Esophagus squamous epithelium (tissue), 5 donors: ENCODE data around the gene PIBF1. TPM values are rescaled to one million over a fixed set of nuclear protein-coding genes. Genes with fewer than 3 reads are reported as not detected.

ENCODE experiments used
- DNase-seq: peaks from one replicate; lab custom pipeline; 2025; lab: John Stamatoyannopoulos, UW
- H3K27ac ChIP-seq, 4 donors: fragments of 200-600 bp; sonication (generic); one replicate each; pipeline ENCODE4 v1.5.1; 2016 to 2019; ENCODE audit warnings: mild to moderate bottlenecking in 1 of 4
- H3K27me3 ChIP-seq, 4 donors: fragments of 200-600 bp; sonication (generic); 1 replicate in 3 of 4; 2 replicates in 1 of 4; pipeline versions ENCODE4 v1.5.1 to v1.6.0; 2017 to 2021; ENCODE audit warnings: antibody characterized with exemption in 1 of 4
- H3K36me3 ChIP-seq, 3 donors: fragments of 200-600 bp; sonication (generic); one replicate each; pipeline ENCODE4 v1.5.1; 2016 to 2019
- H3K4me1 ChIP-seq, 3 donors: fragments of 200-600 bp; sonication (generic); one replicate each; pipeline ENCODE4 v1.5.1; 2017 to 2019
- H3K4me3 ChIP-seq, 4 donors: fragments of 200-600 bp; sonication (generic); 1 replicate in 3 of 4; 2 replicates in 1 of 4; pipeline ENCODE4 v1.5.1; 2016 to 2019; ENCODE audit warnings: mild to moderate bottlenecking in 2 of 4, moderate library complexity in 1 of 4
- H3K9me3 ChIP-seq, 3 donors: fragments of 200-600 bp; sonication (generic); one replicate each; pipeline ENCODE4 v1.5.1; 2016 to 2019
- POLR2A ChIP-seq, 4 donors: fragments of 450-650 bp; IDR thresholded peaks; one replicate each; pipeline ENCODE4 v1.6.1; 2017; ENCODE audit warnings: antibody characterized with exemption in 4 of 4, mild to moderate bottlenecking in 4 of 4, moderate library complexity in 3 of 4
- WGBS, 2 donors: methylation state at CpG; one replicate each; pipeline ENCODE4 v1.1.5; 2018; 5-methylcytosine and 5-hydroxymethylcytosine counted together
- intact Hi-C: fragments of 100-400 bp; cut with DNase I; formaldehyde crosslinking; loops from one replicate; pipeline ENCODE4 v1.15.0; 2022
- total RNA-seq, 4 donors: library from RNA; depleted of rRNA; stranded (reverse); fragments of >200 nt; gene quantifications; one replicate each; pipeline ENCODE4 v1.1.0, GENCODE V29; 2016
- TF ChIP-seq, protein P1 (sequence below), 6 experiments: fragments of 450-650 bp in 4 of 6; fragments of 200-600 bp in 2 of 6; sonication (generic) in 2 of 6; IDR thresholded peaks; one replicate each; pipeline ENCODE4 v1.5.1; 2016 to 2019; ENCODE audit warnings: antibody characterized with exemption in 6 of 6, mild to moderate bottlenecking in 4 of 6, moderate library complexity in 4 of 6
- donor health status: DM: yes; HTN: yes; CAD: no.

The PIBF1 gene
- total RNA-seq, 4 donors from 2014 or later: 10.6 to 18.7 (median 11.9) TPM

DNA sequence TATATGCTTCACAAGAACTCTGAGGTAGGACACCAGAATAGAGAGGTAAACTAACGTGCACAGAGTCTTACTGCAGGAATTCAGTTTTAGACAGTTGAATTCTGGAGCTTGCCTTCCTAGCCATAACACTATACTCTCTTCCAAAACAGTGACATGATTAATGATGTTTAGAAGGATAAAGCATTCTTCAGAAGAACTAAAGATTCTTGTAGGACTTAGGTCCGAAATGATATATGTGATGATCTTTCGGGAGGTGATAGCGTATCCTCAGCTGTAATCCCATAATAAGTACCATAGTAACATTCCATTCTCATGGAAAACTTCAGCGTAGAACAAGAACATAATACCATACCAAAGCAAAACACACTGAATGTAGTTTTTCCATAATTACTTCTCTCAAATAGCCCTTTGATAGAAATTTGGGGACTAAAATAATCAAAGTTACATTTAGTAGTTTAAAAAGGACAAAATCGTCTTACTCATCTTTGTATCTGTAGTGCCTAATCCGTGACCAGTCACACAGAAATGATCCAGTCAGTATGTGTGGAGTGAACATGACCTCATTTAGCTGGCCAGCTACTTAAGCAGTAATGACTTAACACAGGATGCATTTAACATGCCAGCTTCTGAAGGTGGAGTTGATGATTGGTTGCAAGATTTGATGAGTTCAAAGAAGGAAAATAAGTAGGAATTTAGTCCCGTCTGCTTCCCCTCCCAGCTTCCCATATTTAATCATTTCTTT is 38.4 kb downstream of the PIBF1 start:
- no peak overlapping the region for H3K4me3 ChIP-seq
- 77 to 79% methylated on average over 8 of the region's 8 CpGs for WGBS, 2 donors
- H3K9me3 ChIP-seq: no peaks in the 10 kb centered on the region
- no peaks in the 10 kb centered on the region for H3K27me3 ChIP-seq
- intact Hi-C loops: no loop called here
- no peak for DNase-seq
- TF ChIP-seq, protein P1, sequence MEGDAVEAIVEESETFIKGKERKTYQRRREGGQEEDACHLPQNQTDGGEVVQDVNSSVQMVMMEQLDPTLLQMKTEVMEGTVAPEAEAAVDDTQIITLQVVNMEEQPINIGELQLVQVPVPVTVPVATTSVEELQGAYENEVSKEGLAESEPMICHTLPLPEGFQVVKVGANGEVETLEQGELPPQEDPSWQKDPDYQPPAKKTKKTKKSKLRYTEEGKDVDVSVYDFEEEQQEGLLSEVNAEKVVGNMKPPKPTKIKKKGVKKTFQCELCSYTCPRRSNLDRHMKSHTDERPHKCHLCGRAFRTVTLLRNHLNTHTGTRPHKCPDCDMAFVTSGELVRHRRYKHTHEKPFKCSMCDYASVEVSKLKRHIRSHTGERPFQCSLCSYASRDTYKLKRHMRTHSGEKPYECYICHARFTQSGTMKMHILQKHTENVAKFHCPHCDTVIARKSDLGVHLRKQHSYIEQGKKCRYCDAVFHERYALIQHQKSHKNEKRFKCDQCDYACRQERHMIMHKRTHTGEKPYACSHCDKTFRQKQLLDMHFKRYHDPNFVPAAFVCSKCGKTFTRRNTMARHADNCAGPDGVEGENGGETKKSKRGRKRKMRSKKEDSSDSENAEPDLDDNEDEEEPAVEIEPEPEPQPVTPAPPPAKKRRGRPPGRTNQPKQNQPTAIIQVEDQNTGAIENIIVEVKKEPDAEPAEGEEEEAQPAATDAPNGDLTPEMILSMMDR (IDR thresholded peaks at IDR 0.05): no peak
- no peak for TF ChIP-seq POLR2A (IDR thresholded peaks at IDR 0.05)
- no peak overlapping the region for H3K27ac ChIP-seq
- peaks cover 0 to 47% (median 2%) of the 10 kb centered on the region in 3 donors for H3K36me3 ChIP-seq
- H3K4me1 ChIP-seq: no peaks in the 10 kb centered on the region

DNA sequence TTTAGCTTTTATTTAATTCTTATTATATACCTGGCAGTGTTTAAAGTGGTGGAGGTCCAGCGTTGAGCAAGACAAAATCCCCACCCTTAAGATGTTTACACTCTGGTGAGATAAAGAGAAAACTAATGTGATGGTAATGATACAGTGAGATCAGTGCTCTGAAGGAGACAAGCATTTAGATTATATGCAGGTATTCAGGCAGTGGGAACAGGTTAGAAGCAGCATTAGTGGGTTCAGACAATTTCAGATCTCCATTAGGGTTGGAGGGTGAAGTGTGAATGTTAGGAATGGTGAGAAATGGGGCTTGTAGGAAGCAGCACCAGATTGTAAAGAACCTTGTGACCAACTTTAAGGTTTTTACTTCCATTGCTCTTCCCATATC is 39.0 kb downstream of the PIBF1 start:
- Histone ChIP-seq H3K4me1 (no peaks in the 10 kb centered on the region), H3K27me3 (no peaks in the 10 kb centered on the region), H3K27ac (no peak overlapping the region), H3K9me3 (no peaks in the 10 kb centered on the region), H3K36me3 (peaks cover 0 to 51% (median 2%) of the 10 kb centered on the region in 3 donors), H3K4me3 (no peak overlapping the region)
- no peak for DNase-seq
- intact Hi-C loops: no loop called here
- 30 to 78% methylated on average over 1 of the region's 1 CpG for WGBS, 2 donors
- TF ChIP-seq, protein P1 (IDR thresholded peaks at IDR 0.05): no peak
- TF ChIP-seq POLR2A (IDR thresholded peaks at IDR 0.05): no peak

DNA sequence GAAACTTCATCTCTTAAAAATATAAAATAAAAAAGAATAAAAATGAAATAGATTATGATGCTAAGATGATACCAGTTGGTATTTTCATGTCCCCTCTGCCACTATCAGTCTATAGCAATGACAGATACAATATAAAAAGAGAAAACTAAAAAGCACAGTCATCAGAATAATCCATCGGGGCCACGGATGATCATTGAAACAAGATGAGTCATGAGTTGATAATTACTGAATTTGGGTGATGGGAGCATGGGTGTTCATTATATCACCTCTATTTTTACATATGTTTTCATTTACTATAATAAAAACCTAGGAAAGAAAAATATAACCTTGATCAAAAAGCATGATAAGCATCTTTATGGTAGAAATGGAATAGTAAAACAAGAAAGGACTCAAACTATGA is 41.1 kb downstream of the PIBF1 start:
- Histone ChIP-seq H3K27ac (no peak overlapping the region), H3K4me3 (no peak overlapping the region), H3K27me3 (no peaks in the 10 kb centered on the region), H3K9me3 (no peaks in the 10 kb centered on the region), H3K36me3 (peaks cover 0 to 64% (median 2%) of the 10 kb centered on the region in 3 donors), H3K4me1 (no peaks in the 10 kb centered on the region)
- TF ChIP-seq, protein P1 (IDR thresholded peaks at IDR 0.05): no peak
- no peak for TF ChIP-seq POLR2A (IDR thresholded peaks at IDR 0.05)
- WGBS, 2 donors: 86 to 90% methylated on average over 2 of the region's 2 CpGs
- intact Hi-C loops: no loop called here
- DNase-seq: no peak

DNA sequence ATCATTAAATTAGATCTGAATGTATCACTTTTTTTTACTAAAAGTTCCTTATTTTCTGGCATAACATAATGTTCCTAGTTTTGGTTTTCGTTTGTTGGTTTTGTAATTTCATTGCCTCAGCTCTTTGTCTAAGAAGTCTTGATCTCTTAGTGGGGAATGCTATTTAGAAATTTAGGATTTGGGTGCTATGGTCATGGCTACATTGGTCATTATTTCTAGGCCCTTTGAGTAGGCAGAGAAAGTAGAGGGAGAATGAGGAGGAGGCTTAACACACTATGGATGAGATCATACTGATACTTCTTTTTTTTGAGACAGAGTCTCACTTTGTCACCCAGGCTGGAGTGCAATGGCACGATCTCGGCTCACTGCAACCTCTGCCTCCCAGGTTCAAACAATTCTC is 41.8 kb downstream of the PIBF1 start:
- Histone ChIP-seq H3K9me3 (no peaks in the 10 kb centered on the region), H3K27ac (no peak overlapping the region), H3K4me3 (no peak overlapping the region), H3K27me3 (no peaks in the 10 kb centered on the region), H3K4me1 (no peaks in the 10 kb centered on the region), H3K36me3 (peaks cover 0 to 67% (median 2%) of the 10 kb centered on the region in 3 donors)
- no peak for TF ChIP-seq POLR2A (IDR thresholded peaks at IDR 0.05)
- TF ChIP-seq, protein P1 (IDR thresholded peaks at IDR 0.05): no peak
- WGBS, 2 donors: 87 to 92% methylated on average over 3 of the region's 3 CpGs
- intact Hi-C loops: no loop called here
- no peak for DNase-seq

DNA sequence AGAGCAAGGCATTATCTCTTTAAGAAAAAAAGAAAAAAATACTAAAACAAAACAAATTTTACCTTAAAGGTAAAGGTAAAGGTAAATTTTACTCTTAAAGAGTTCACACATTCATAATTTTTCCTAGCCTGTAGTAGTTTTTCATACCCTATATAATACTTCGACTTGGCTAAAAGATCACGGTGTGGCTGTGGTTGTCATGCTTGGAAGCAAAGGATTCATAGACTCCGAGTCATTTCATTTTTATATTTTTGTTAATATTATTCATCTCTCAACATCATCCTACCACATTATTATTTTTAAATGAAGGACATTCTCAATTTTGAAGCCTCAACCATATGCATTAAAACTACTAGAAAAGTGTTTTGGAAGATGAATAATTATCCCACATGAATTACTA is 52.7 kb downstream of the PIBF1 start:
- 91 to 92% methylated on average over 3 of the region's 3 CpGs for WGBS, 2 donors
- Histone ChIP-seq H3K27me3 (no peaks in the 10 kb centered on the region), H3K9me3 (no peaks in the 10 kb centered on the region), H3K4me3 (no peak overlapping the region), H3K27ac (no peak overlapping the region), H3K4me1 (no peaks in the 10 kb centered on the region), H3K36me3 (peaks cover 0 to 51% (median 4%) of the 10 kb centered on the region in 3 donors)
- TF ChIP-seq POLR2A (IDR thresholded peaks at IDR 0.05): no peak
- TF ChIP-seq, protein P1 (IDR thresholded peaks at IDR 0.05): no peak
- no peak for DNase-seq
- intact Hi-C loops: no loop called here
